Measurements from ENCODE around the gene APPL2.

The APPL2 gene, protein sequence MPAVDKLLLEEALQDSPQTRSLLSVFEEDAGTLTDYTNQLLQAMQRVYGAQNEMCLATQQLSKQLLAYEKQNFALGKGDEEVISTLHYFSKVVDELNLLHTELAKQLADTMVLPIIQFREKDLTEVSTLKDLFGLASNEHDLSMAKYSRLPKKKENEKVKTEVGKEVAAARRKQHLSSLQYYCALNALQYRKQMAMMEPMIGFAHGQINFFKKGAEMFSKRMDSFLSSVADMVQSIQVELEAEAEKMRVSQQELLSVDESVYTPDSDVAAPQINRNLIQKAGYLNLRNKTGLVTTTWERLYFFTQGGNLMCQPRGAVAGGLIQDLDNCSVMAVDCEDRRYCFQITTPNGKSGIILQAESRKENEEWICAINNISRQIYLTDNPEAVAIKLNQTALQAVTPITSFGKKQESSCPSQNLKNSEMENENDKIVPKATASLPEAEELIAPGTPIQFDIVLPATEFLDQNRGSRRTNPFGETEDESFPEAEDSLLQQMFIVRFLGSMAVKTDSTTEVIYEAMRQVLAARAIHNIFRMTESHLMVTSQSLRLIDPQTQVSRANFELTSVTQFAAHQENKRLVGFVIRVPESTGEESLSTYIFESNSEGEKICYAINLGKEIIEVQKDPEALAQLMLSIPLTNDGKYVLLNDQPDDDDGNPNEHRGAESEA

GRCh38 chr12:105235732-105236476 lies at the start of gene APPL2:
Gene APPL2 (minus strand): TSS chr12:105236174. CDS start chr12:105236012, 162 bp downstream.
- in situ Hi-C loops (cut with HindIII; ENCODE audit: low sequenced_read_pairs): no loop called here

DNA sequence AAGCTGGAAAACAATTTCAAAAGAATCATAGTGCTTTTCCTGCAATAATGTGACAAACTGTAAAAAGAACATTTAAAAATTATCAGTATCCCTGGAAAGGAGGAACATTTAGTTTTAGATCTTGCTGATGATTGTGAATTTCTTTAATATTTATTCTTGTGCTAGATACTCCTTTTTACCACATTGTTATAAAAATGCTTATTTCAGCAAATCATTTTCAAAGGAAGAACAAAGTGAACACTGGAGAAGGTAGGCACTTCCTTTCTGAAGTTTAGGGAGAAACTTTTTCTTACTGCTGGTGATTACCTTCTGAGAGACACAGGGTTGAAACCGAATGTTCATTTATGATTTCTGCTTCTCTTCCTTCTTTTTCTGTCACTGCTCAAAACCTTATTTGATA lies 49.4 kb upstream of the APPL2 start:
- in situ Hi-C loops (cut with HindIII; ENCODE audit: low sequenced_read_pairs): no loop called here

GRCh38 chr12:105281694-105282049 lies 45.7 kb upstream of the APPL2 start:
- in situ Hi-C loops (cut with HindIII; ENCODE audit: low sequenced_read_pairs): no loop called here

DNA sequence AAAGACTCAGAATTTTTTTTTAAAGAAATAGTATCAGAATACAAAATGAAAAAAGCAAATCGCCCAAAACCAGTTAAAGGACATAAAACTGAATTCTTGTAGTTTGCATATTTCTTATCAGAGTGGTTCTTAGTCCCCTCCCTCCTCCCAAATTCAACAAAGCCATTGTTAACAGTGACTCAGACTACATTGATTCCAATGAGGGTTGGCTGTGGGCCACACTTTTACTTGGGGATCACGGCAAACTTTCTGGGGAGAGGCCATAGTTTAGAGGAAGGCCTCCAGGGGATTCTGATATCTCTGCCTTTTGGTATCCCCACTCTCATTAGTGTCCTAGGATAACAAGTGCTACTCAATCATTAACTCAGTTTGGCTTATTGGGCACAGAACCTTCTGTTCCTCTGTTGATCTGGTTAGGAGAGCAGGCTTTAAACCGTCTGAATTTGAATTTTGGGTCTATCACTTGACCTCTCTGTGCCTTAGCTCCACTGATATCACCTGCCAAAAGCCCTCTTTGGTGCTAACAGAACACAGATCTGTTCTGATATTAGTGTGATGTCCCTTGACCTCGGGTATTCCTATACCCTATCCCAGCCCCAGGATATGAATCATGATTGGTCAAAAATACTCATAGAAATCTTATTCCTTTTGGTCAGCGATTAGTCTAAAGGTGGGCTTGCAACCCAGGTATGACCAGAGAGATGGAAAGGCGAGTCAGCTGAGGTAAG lies 45.2 kb upstream of the APPL2 start:
- in situ Hi-C loops (cut with HindIII; ENCODE audit: low sequenced_read_pairs): no loop called here

DNA sequence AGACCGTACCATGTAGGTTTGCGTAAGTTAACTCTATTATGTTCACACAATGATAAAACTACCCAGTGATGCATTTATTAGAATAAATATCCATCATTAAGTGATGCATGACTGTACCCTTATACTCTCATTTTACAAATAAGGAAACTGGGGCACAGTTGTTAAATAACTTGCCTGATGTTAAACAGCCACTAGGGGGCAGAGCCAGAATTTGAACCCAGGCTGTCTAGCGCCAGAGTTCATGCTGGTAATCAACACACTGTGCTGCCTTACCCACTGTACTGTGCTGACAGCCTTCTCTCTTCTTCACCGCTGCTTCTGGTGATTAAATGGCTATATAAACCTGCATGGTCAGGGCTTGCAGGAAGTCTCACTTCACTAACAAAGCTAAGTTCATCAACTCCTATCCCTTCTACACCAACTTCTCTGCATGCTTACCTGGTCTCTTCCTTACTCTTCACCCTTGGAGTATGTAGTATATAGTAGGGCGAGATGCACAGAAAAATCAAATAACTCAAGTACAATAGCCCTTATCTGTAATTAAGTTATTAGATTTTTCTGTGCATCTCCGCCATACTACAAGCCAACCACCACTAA lies 43.6 kb upstream of the APPL2 start:
- in situ Hi-C loops (cut with HindIII; ENCODE audit: low sequenced_read_pairs): no loop called here

GRCh38 chr12:105278043-105278697 lies 42.2 kb upstream of the APPL2 start:
- in situ Hi-C loops (cut with HindIII; ENCODE audit: low sequenced_read_pairs): no loop called here

- in situ Hi-C loops (cut with HindIII; ENCODE audit: low sequenced_read_pairs): no loop called here
These were observed 40.2 kb upstream of the APPL2 start for GRCh38 chr12:105275997-105276733.

- in situ Hi-C loops (cut with HindIII; ENCODE audit: low sequenced_read_pairs): loop anchor here (5.0 kb wide), 1 partner anchor 83 kb away; no protein-coding TSS in a partner anchor
These were observed 38.6 kb upstream of the APPL2 start for GRCh38 chr12:105274571-105274970.

DNA sequence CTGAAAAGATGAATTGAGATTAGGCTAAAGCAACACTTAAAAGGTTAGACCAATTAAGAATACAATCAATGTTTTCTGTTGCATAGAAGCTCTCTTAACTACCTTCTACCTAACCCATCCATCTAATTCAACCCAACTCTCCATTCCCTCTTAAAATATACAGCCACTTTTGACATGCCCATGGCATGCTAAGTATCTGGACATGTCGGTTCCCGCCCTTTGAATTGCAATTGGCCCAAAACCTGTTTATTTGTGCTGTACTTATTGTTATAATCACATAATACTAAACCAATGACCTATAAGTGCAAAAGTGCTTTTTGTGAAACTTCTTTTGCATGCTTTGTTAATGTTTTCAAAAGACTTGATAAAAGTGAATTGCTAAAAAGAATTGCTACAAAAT lies 37.6 kb upstream of the APPL2 start:
- in situ Hi-C loops (cut with HindIII; ENCODE audit: low sequenced_read_pairs): loop anchor here (5.0 kb wide), 1 partner anchor 84 kb away; no protein-coding TSS in a partner anchor

- in situ Hi-C loops (cut with HindIII; ENCODE audit: low sequenced_read_pairs): loop anchor here (5.0 kb wide), 1 partner anchor 84 kb away; no protein-coding TSS in a partner anchor
These were observed 36.9 kb upstream of the APPL2 start for GRCh38 chr12:105272814-105273416.

GRCh38 chr12:105272152-105272551 lies 36.2 kb upstream of the APPL2 start:
- in situ Hi-C loops (cut with HindIII; ENCODE audit: low sequenced_read_pairs): loop anchor here (5.0 kb wide), 1 partner anchor 85 kb away; no protein-coding TSS in a partner anchor

DNA sequence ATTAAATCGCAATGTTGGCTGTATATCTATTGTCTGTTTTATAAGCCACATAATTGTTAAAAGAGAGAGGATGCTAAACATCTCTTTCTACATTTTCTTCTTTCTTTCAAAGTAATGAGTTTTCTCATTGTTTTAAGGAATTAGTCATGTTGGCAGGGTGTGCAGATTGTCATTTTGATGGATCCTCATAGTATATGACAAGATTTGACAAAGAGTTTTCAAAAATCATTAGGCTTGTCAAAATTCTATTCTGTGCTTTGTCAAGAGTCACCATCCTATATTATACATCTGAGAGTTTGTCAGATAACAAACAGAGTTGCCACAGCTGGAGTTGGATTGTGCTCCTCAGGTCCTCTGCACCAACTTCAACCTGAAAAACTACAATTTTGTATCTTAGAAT lies 35.4 kb upstream of the APPL2 start:
- in situ Hi-C loops (cut with HindIII; ENCODE audit: low sequenced_read_pairs): loop anchor here (5.0 kb wide), 1 partner anchor 86 kb away; no protein-coding TSS in a partner anchor

DNA sequence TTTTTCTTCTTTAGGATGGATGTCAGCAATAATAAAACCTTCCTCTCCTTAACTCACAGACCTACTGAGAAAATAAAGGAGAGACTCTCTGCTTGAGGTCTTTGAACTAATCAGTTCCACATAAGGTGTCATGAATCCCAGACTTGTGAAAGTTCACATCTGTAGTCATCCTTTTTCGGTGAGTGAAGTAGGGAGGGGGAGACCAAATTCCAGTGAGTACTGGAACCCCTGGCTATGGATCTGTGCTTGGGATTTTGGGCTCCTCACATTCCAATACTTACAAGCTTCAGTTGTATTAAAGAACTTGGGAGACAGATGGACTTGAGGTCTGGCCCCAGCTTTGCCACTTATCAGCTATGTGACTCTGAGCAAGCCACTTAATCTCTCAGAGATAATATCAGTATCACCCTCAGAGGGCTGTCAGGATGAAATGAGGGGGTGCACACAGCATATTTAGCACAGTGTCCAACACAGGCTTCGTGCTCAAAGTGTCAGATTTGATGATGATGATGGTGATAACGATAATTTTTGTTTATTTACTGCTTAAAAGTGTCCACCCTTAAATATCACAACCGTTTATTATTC lies 34.8 kb upstream of the APPL2 start:
- in situ Hi-C loops (cut with HindIII; ENCODE audit: low sequenced_read_pairs): loop anchor here (5.0 kb wide), 1 partner anchor 87 kb away; no protein-coding TSS in a partner anchor

GRCh38 chr12:105267711-105268110 lies 31.7 kb upstream of the APPL2 start:
- in situ Hi-C loops (cut with HindIII; ENCODE audit: low sequenced_read_pairs): no loop called here

GRCh38 chr12:105264771-105265170 lies 28.8 kb upstream of the APPL2 start:
- in situ Hi-C loops (cut with HindIII; ENCODE audit: low sequenced_read_pairs): no loop called here

- in situ Hi-C loops (cut with HindIII; ENCODE audit: low sequenced_read_pairs): no loop called here
These were observed 26.6 kb upstream of the APPL2 start for GRCh38 chr12:105262461-105263184.

- in situ Hi-C loops (cut with HindIII; ENCODE audit: low sequenced_read_pairs): no loop called here
These were observed 25.0 kb upstream of the APPL2 start for GRCh38 chr12:105261010-105261409.

GRCh38 chr12:105259226-105259625 lies 23.3 kb upstream of the APPL2 start:
- in situ Hi-C loops (cut with HindIII; ENCODE audit: low sequenced_read_pairs): no loop called here

All from endothelial cell of hepatic sinusoid (primary cell).